TTC549 (cell line): ENCODE measurements around the gene C6.
"Not testable (repeated sequence)": the region's sequence is repeated elsewhere in the genome, so short reads cannot be mapped to it uniquely, and the experiment has no call there.

ENCODE experiments used
- FAIRE-seq: peaks from 2 replicates; lab custom pipeline; 2012; peaks lifted over from hg19 to GRCh38; lab: Jason Lieb, UNC

The C6 gene

GRCh38 chr5:41199660-41200059, 13.7 kb downstream of the C6 start:
- FAIRE-seq: no peak

- no peak for FAIRE-seq
These were observed 17.1 kb downstream of the C6 start for GRCh38 chr5:41196197-41196596.

DNA sequence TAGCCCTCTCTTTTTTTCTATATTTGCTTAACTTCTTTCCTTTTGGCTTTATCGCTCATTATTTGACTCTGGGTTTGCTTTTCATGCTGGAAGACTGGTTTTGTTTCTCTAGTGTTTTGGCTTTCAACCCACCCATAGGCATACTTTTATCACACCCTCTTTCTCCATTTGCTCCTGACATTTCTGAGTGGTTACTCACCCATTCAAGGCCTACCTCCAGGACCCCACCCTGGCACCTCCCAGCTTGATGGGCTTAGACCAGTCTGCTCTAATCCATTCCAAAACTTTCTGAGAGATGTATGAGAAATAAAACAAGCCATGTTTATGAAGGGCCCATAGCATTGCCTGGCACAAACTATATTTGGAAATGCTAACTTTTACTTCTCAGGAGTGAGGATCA, 18.1 kb downstream of the C6 start:
- FAIRE-seq: no peak

DNA sequence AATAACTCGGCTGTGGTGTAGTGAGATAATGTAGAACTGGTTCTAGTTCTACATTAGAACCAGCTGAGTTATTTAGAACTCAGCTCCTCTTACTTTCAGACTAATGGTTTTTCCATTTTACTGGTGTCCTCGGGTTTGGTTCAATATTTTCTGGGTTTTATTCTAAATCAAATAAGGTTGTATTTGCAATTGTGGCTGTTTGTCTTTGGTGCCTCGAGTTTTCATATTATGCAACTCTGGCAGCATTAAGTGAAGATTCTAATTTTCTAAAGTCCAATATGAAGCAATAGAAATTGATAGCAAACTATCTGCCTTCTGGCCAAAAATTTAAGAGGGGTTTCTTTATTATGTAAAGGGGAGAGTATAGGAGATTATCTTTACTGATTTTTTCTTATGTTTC, 19.0 kb downstream of the C6 start:
- no peak for FAIRE-seq

DNA sequence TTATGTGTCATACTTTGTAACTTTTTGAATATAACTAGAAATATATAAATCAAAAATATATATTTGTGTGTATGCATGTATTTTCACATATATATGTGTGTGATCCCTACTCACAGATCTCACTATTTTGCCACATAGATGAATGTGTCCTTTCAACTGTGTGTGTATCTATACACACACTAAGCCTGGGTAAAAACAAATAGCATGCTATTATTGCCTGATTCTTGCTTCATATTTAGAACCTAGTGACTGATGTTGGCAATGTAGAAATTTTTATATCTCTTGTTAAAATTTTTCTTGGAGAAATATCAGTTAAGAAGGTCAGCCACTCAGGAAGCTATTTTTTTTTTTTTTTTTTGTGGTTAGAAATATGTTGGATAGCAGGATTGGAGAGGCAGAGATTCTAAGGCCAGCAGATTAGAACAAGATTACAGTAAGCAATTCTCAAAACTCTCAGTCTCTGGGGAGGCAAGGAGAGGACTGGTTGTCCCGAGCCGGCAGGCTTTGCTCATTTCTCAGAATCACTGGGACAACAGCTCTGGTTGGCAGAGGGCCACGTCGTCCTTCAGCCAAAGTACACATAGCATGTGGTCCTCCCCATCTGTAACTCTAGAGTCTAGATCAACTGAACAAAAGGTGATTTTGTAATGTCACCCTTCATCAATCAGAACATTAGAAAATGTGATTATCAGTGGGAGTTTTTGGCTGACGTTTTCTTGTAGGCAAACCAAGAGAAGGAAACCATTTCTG, 19.7 kb downstream of the C6 start:
- FAIRE-seq: no peak

- no peak for FAIRE-seq
These were observed 22.1 kb downstream of the C6 start for GRCh38 chr5:41191249-41191648.

GRCh38 chr5:41186143-41186542, 27.2 kb downstream of the C6 start:
- FAIRE-seq: no peak

DNA sequence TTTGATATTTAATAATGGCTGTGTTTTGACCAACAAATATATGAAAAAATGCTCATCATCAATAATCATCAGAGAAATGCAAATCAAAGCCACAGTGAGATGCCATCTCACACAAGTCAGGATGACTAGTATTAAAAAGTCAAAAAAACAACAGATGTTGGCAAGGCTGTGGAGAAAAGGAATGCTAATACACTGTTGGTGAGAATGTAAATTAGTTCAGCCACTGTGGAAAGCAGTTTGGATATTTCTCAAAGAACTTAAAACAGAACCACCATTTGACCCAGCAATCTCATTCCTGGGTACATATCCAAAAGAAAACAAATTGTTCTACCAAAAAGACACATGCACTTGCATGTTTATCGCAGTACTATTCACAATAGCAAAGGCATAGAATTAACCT, 30.0 kb downstream of the C6 start:
- FAIRE-seq: not testable (repeated sequence)

DNA sequence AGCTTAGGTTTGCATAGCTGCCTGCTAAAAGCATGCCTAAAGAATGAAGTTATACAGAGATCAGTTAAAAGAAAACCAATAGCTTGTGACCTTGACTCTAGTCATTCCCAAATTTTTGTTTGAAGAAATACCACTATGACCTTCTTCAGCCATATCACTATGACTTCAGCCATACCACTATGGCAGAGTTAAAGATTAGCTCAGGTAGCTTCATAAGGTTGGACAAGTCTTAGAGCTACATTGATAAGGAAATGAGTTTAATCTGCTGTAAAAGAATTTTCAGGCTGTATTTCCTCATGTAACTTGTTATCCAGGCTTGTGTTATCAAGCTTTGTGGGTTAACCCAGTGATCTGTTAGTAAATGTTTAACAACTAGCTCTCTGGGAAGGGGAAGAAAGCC, 30.7 kb downstream of the C6 start:
- FAIRE-seq: no peak

- no peak for FAIRE-seq
These were observed 31.4 kb downstream of the C6 start for GRCh38 chr5:41181691-41182564.

DNA sequence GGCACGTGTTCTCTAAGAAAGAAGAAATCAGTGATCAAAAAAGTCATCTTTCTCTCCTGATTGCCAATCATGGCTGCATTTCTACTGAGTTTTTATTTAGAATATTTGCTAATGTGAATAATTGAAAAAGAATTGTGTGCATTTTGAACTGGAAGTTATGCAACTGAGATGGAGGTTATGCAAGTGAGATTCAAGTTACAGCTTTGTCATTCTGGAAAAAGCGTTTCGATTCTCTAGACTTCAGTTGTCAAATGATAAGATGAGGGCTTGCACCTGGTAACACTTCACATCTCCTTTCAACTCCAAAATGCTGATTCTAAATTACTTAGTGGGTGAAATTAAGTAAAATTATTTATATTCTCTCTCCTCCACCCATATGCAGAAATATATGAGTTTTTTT, 36.4 kb downstream of the C6 start:
- FAIRE-seq: no peak

GRCh38 chr5:41172012-41172411, 41.3 kb downstream of the C6 start:
- FAIRE-seq: no peak

DNA sequence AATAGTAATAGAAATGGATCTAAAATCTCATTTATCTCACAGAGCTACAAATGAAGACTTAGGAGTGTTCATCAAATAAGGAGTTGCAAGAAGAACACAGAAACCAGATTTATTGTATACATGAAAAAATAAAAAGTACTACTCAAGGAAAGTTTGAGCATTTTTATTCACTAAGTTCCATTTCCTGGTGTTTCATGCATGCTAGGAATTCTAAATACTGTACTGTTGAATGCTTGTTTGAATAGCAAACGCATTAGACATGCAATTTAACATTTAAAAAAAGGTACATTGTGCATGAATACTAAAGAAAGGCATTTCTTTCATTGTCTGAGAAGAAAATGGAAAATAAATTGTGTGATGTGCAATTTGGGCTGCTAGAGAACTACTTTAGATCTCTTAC, 52.1 kb downstream of the C6 start:
- no peak for FAIRE-seq

- FAIRE-seq: no peak
These were observed 55.9 kb downstream of the C6 start for GRCh38 chr5:41157272-41157894.

GRCh38 chr5:41156739-41157138, 56.6 kb downstream of the C6 start:
- no peak for FAIRE-seq

GRCh38 chr5:41154491-41154890, 58.8 kb downstream of the C6 start:
- no peak for FAIRE-seq

DNA sequence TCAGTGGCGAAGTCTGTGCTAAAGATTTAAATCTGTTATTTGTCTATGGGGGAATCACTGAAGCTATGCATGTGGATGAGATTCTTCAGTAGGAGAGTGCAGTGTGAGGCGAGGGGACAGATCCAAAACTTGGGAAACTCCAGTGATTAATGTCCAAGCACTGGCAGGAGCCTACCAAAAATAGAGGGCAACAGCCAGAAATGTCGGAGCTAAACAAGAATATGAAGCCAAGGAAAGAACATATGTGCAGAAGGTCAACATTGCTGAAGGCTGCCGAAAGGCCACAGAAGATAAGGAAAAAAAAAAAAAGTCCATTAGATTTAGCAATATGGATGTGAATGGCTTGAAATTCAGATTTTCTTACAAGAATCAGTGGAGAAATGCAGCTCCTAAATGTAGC, 61.8 kb downstream of the C6 start:
- FAIRE-seq: no peak

DNA sequence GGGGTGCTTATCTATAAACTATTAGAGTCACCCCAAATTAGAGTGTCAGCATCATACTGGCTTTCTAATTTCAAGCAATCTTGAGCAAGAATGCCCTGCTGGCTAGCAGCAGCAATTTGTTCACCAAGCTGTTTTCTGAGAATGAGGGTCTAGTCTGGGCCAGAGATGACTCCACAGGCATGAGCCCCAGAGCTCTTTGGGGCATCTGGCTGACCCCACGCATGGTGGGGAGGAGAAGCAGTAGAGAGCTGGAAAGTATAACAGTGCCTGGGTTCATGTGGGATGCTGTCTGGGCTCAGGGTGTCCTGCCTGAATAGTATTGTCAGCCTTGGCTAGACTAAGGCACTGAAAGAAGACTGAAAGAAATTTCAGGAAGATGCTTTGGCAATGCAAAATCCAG, 64.9 kb downstream of the C6 start:
- FAIRE-seq: no peak

- no peak for FAIRE-seq
These were observed 68.0 kb downstream of the C6 start for GRCh38 chr5:41145306-41145705.

DNA sequence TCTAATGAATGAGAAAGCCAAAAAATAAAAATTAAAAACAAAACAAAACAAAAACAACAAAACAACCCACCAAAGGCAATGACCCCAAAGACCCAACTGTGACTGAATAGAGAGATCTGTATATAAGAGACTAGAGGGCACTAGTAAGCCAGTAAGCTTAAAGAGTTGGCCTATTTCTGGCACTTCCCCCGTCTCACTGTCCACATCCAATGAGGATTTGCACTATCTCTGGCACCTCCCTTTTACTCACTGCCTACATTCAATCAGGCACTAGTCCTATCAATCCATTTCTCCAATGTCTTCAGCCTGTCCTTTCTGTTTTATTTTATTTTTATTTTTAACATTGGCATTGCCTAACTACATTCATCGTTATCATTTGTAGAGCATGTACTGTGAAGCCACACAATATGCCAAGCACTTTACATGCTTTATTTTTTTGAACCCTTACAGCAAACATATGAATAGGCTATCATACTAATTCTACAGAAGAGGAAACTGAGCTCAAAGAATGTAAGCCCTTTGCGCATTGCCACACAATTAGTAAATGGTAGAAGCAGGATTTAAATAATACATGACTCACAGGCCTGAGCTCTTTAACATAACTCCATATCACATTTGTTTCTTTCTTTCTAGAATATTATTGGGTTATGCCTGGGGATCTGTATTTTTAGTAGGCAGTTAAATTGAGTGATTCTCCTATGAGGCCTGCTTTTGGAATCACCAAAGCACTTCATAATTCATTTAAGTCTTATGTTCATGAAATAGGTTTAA, 70.0 kb downstream of the C6 start:
- no peak for FAIRE-seq

- no peak for FAIRE-seq
These were observed 85.2 kb downstream of the C6 start for GRCh38 chr5:41127967-41128690.

GRCh38 chr5:41122459-41122858, 90.9 kb downstream of the C6 start:
- no peak for FAIRE-seq
